CD4-positive, alpha-beta memory T cell (primary cell): ENCODE data around the gene PLXNA3. TPM values are rescaled to one million over a fixed set of nuclear protein-coding genes. Genes with fewer than 3 reads are reported as not detected.

Experiments
- CTCF ChIA-PET: fragments of 350-600 bp; sonication (Branson Sonifier 250); formaldehyde crosslinking; loops from one replicate; lab custom pipeline; 2021; ENCODE audit warnings: inconsistent platforms; ENCODE audit not compliant: partially characterized antibody; lab: Charles Lee
- POLR2A ChIA-PET: fragments of 350-600 bp; sonication (Branson Sonifier 250); formaldehyde crosslinking; loops from one replicate; lab custom pipeline; 2021; ENCODE audit not compliant: partially characterized antibody; lab: Charles Lee
- DNase-seq, 5 donors: peaks; one replicate each; pipeline versions ENCODE4 v3.0.0 to v3.0.0-alpha.2; 2020 to 2022; ENCODE audit warnings: mixed read lengths in 1 of 5
- H3K27ac ChIP-seq: one replicate; pipeline ENCODE4 v1.7.0; 2013; ENCODE audit warnings: low read depth, low read length
- H3K27me3 ChIP-seq: 2 replicates; pipeline ENCODE4 v1.7.0; 2013; ENCODE audit warnings: mild to moderate bottlenecking, low read length, moderate library complexity; ENCODE audit not compliant: insufficient read depth
- H3K36me3 ChIP-seq: 2 replicates; pipeline ENCODE4 v1.7.0; 2013; ENCODE audit warnings: mild to moderate bottlenecking, low read length, moderate library complexity; ENCODE audit not compliant: insufficient read depth
- H3K4me1 ChIP-seq: 2 replicates; pipeline ENCODE4 v1.7.0; 2013; ENCODE audit warnings: mild to moderate bottlenecking, low read length, moderate library complexity; ENCODE audit not compliant: insufficient read depth
- H3K4me3 ChIP-seq, 2 donors: one replicate each; pipeline ENCODE4 v1.7.0; 2013; ENCODE audit warnings: low read length in 2 of 2, mild to moderate bottlenecking in 1 of 2
- H3K9me3 ChIP-seq, 2 donors: one replicate each; pipeline ENCODE4 v1.7.0; 2013; ENCODE audit warnings: low read length in 2 of 2, control low read depth in 1 of 2; ENCODE audit not compliant: control insufficient read depth in 1 of 2
- H3K27ac Mint-ChIP-seq, 7 donors: one replicate each; pipeline ENCODE4 v1.8.0; 2020 to 2021; ENCODE audit warnings: mixed read lengths in 7 of 7, mild to moderate bottlenecking in 6 of 7, inconsistent platforms in 3 of 7, moderate library complexity in 3 of 7
- H3K27me3 Mint-ChIP-seq, 2 donors: one replicate each; pipeline ENCODE4 v1.8.0; 2020 to 2021; ENCODE audit warnings: mixed read lengths in 2 of 2
- H3K36me3 Mint-ChIP-seq, 2 donors: one replicate each; pipeline ENCODE4 v1.8.0; 2020 to 2021; ENCODE audit warnings: mixed read lengths in 2 of 2, inconsistent platforms in 1 of 2, mild to moderate bottlenecking in 1 of 2
- H3K4me1 Mint-ChIP-seq, 4 donors: one replicate each; pipeline ENCODE4 v1.8.0; 2020 to 2021; ENCODE audit warnings: mixed read lengths in 4 of 4, mild to moderate bottlenecking in 1 of 4
- H3K4me3 Mint-ChIP-seq, 8 donors: one replicate each; pipeline ENCODE4 v1.8.0; 2020 to 2021; ENCODE audit warnings: mixed read lengths in 8 of 8, mild to moderate bottlenecking in 7 of 8, moderate library complexity in 6 of 8, inconsistent platforms in 3 of 8
- H3K9me3 Mint-ChIP-seq, 8 donors: one replicate each; pipeline ENCODE4 v1.8.0; 2020 to 2021; ENCODE audit warnings: mixed read lengths in 8 of 8, mild to moderate bottlenecking in 5 of 8, inconsistent platforms in 3 of 8, moderate library complexity in 1 of 8
- intact Hi-C: fragments of 100-400 bp; cut with micrococcal nuclease; formaldehyde crosslinking; loops from one replicate; pipeline ENCODE4 v1.15.1; 2023
- polyA plus RNA-seq, 2 donors: library from polyadenylated mRNA; unstranded; fragments of 300-500 nt; fragmentation: Illumina TruSeq; gene quantifications; one replicate each; pipeline ENCODE4 v1.2.3, GENCODE V29; 2021
- total RNA-seq, 2 experiments: library from RNA; stranded (reverse); gene quantifications; one replicate each; pipeline ENCODE4 v1.2.3, GENCODE V29; 2021

PLXNA3 gene
- 10 to 100 TPM; 78.8 to 90.3 TPM for total RNA-seq
- 1 to 10 TPM in 1 of 2 donors, under 1 TPM in 1; 0.29 to 1.2 TPM for polyA plus RNA-seq

GRCh38 chrX:154458116-154458953 lies at the start of gene PLXNA3:
TSS of gene PLXNA3 (plus strand) at chrX:154458281. CDS start at chrX:154460184, 1,903 bp downstream.
- Mint-ChIP-seq H3K4me1 (peaks cover 4 to 19% (median 6%) of the 10 kb centered on the region in 4 donors), H3K36me3 (peaks cover 0 to 20% of the 10 kb centered on the region in 2 donors), H3K27me3 (no peaks in the 10 kb centered on the region), H3K9me3 (peaks cover 0 to 7% (median 0%) of the 10 kb centered on the region in 8 donors), H3K4me3 (peak within 1 kb of the TSS; percentile 89 to 97 (median 94)), H3K27ac (peak within 1 kb of the TSS; percentile 74 to 97 (median 95))
- Histone ChIP-seq H3K9me3 (no peaks in the 10 kb centered on the region), H3K27ac (peak within 1 kb of the TSS; percentile 55), H3K27me3 (no peaks in the 10 kb centered on the region), H3K36me3 (peaks cover 3% of the 10 kb centered on the region), H3K4me1 (peaks cover 9% of the 10 kb centered on the region), H3K4me3 (peak within 1 kb of the TSS; percentile 17 to 55)
- POLR2A ChIA-PET: interaction anchor here (0.7 to 4.5 kb wide), 15 partner anchors 10 to 532 kb away, joined by 3 to 42 read pairs (median 11); partner anchors contain the start of genes ATP6AP1, FAM3A, FAM50A and LAGE3
- CTCF ChIA-PET: interaction anchor here (1.4 kb wide), 1 partner anchor 59 kb away, joined by 4 read pairs; no protein-coding TSS in a partner anchor
- intact Hi-C loops: loop anchor here (5.0 kb wide), 1 partner anchor 59 kb away; the partner anchor contains the start of gene FAM3A
- DNase-seq: peak in 4 of 5 donors; percentile 70 to 79 (median 74)

GRCh38 chrX:154408659-154409221 lies 49.3 kb upstream of the PLXNA3 start:
- H3K27me3 Mint-ChIP-seq: no peaks in the 10 kb centered on the region
- ChIA-PET CTCF (interaction anchor here (1.4 kb wide), 1 partner anchor 11 kb away, joined by 3 read pairs; no protein-coding TSS in a partner anchor), POLR2A (interaction anchor here (1.4 to 5.8 kb wide), 2 partner anchors 10 to 33 kb away, joined by 4 to 101 read pairs; partner anchors contain the start of gene RPL10)
- Histone ChIP-seq H3K4me3 (no peak overlapping the region), H3K36me3 (no peaks in the 10 kb centered on the region), H3K9me3 (no peaks in the 10 kb centered on the region), H3K4me1 (peaks cover 10% of the 10 kb centered on the region), H3K27me3 (no peaks in the 10 kb centered on the region), H3K27ac (no peak overlapping the region)
- peaks cover 0 to 4% (median 0%) of the 10 kb centered on the region in 8 donors for H3K9me3 Mint-ChIP-seq
- H3K4me1 Mint-ChIP-seq: peaks cover 4 to 24% (median 11%) of the 10 kb centered on the region in 4 donors
- peaks cover 0 to 9% of the 10 kb centered on the region in 2 donors for H3K36me3 Mint-ChIP-seq
- intact Hi-C loops: no loop called here
- no peak for DNase-seq
- peak overlapping the region in 3 of 7 donors; percentile 11 to 85 (median 24) for H3K27ac Mint-ChIP-seq
- H3K4me3 Mint-ChIP-seq: peak overlapping the region in 4 of 8 donors; percentile 15 to 67 (median 38)

- intact Hi-C loops: no loop called here
- Mint-ChIP-seq H3K9me3 (peaks cover 0 to 4% (median 0%) of the 10 kb centered on the region in 8 donors), H3K4me3 (peak within 1 kb of the TSS in 5 of 8 donors; percentile 31 to 67 (median 40)), H3K36me3 (peaks cover 0 to 9% of the 10 kb centered on the region in 2 donors), H3K27ac (peak within 1 kb of the TSS in 4 of 7 donors; percentile 11 to 85 (median 46)), H3K27me3 (no peaks in the 10 kb centered on the region), H3K4me1 (peaks cover 4 to 24% (median 11%) of the 10 kb centered on the region in 4 donors)
- ChIA-PET CTCF (interaction anchor here (1.1 to 1.4 kb wide), 2 partner anchors 12 to 20 kb away, joined by 3 read pairs; no protein-coding TSS in a partner anchor), POLR2A (interaction anchor here (0.6 to 5.8 kb wide), 5 partner anchors 11 to 77 kb away, joined by 3 to 101 read pairs (median 3); partner anchors contain the start of genes ATP6AP1, RPL10 and UBL4A)
- H3K4me1 ChIP-seq: peaks cover 10% of the 10 kb centered on the region
- no peaks in the 10 kb centered on the region for H3K27me3 ChIP-seq
- no peaks in the 10 kb centered on the region for H3K36me3 ChIP-seq
- no peak within 1 kb of the TSS for H3K4me3 ChIP-seq
- no peaks in the 10 kb centered on the region for H3K9me3 ChIP-seq
- peak in 1 of 5 donors; percentile 35 for DNase-seq
- H3K27ac ChIP-seq: no peak within 1 kb of the TSS
Observed at GRCh38 chrX:154409222-154409871, 48.7 kb upstream of the PLXNA3 start, which contains the start of gene DNASE1L1. TSS of gene DNASE1L1 (minus strand) at chrX:154409254. CDS start at chrX:154405568, 3,686 bp downstream.

GRCh38 chrX:154411981-154412340 lies 46.1 kb upstream of the PLXNA3 start:
- peak overlapping the region; percentile 77 to 95 (median 85) for H3K27ac Mint-ChIP-seq
- Histone ChIP-seq H3K4me3 (peak overlapping the region; percentile 42 to 51), H3K27me3 (no peaks in the 10 kb centered on the region), H3K36me3 (no peaks in the 10 kb centered on the region), H3K4me1 (peaks cover 10% of the 10 kb centered on the region), H3K9me3 (no peaks in the 10 kb centered on the region), H3K27ac (peak overlapping the region; percentile 70)
- intact Hi-C loops: loop anchor here (10.0 kb wide), 1 partner anchor 63 kb away; the partner anchor contains the start of gene LAGE3
- no peaks in the 10 kb centered on the region for H3K27me3 Mint-ChIP-seq
- peak in 4 of 5 donors; percentile 36 to 58 (median 43) for DNase-seq
- peak overlapping the region; percentile 78 to 85 (median 82) for H3K4me3 Mint-ChIP-seq
- peaks cover 4 to 24% (median 11%) of the 10 kb centered on the region in 4 donors for H3K4me1 Mint-ChIP-seq
- peaks cover 0 to 4% (median 0%) of the 10 kb centered on the region in 8 donors for H3K9me3 Mint-ChIP-seq
- ChIA-PET CTCF (interaction anchor here (1.0 to 1.3 kb wide), 2 partner anchors 9 to 13 kb away, joined by 3 to 5 read pairs; partner anchors contain the start of gene RPL10), POLR2A (interaction anchor here (0.7 to 5.8 kb wide), 27 partner anchors 8 to 487 kb away, joined by 3 to 101 read pairs (median 4); partner anchors contain the start of genes ATP6AP1, EMD, FAM3A and FAM50A)
- peaks cover 0 to 11% of the 10 kb centered on the region in 2 donors for H3K36me3 Mint-ChIP-seq

GRCh38 chrX:154412468-154412867 lies 45.6 kb upstream of the PLXNA3 start:
- peaks cover 0 to 11% of the 10 kb centered on the region in 2 donors for H3K36me3 Mint-ChIP-seq
- H3K27me3 Mint-ChIP-seq: no peaks in the 10 kb centered on the region
- peak overlapping the region; percentile 42 to 51 for H3K4me3 ChIP-seq
- no peaks in the 10 kb centered on the region for H3K27me3 ChIP-seq
- H3K9me3 ChIP-seq: no peaks in the 10 kb centered on the region
- POLR2A ChIA-PET: interaction anchor here (0.7 to 5.8 kb wide), 26 partner anchors 8 to 487 kb away, joined by 3 to 101 read pairs (median 4); partner anchors contain the start of genes ATP6AP1, EMD, FAM3A and FAM50A
- CTCF ChIA-PET: interaction anchor here (1.0 to 1.5 kb wide), 4 partner anchors 9 to 14 kb away, joined by 3 to 5 read pairs (median 4); partner anchors contain the start of gene RPL10
- H3K4me1 ChIP-seq: peaks cover 10% of the 10 kb centered on the region
- H3K4me1 Mint-ChIP-seq: peaks cover 4 to 24% (median 11%) of the 10 kb centered on the region in 4 donors
- H3K27ac Mint-ChIP-seq: peak overlapping the region; percentile 79 to 95 (median 85)
- peak in 4 of 5 donors; percentile 30 to 63 (median 40) for DNase-seq
- intact Hi-C loops: loop anchor here (10.0 kb wide), 1 partner anchor 62 kb away; the partner anchor contains the start of gene LAGE3
- H3K4me3 Mint-ChIP-seq: peak overlapping the region; percentile 78 to 85 (median 82)
- H3K27ac ChIP-seq: peak overlapping the region; percentile 70
- no peaks in the 10 kb centered on the region for H3K36me3 ChIP-seq
- H3K9me3 Mint-ChIP-seq: peaks cover 0 to 4% (median 0%) of the 10 kb centered on the region in 8 donors
